HepG2 (cell line): ENCODE data around the gene GPR137. TPM values are rescaled to one million over a fixed set of nuclear protein-coding genes. Genes with fewer than 3 reads are reported as not detected.
A peak's percentile ranks its signal among the peaks of the same experiment; 100 is the strongest.

ENCODE experiments used
- AGO2 ChIP-seq: fragments of 200-400 bp; formaldehyde crosslinking; optimal IDR thresholded peaks from 2 replicates; pipeline ENCODE3; 2017; ENCODE audit warnings: mild to moderate bottlenecking, low read depth, low read length, moderate library complexity
- AHR ChIP-seq: IDR thresholded peaks from 2 replicates; pipeline ENCODE4 v1.6.1; 2018; ENCODE audit warnings: missing genetic modification reagents, missing compliant biosample characterization
- DNMT3B ChIP-seq: conservative IDR thresholded peaks from 2 replicates; pipeline ENCODE4 v1.6.1; 2016; ENCODE audit warnings: missing biosample characterization, control low read depth
- ELF3 ChIP-seq: IDR thresholded peaks from 2 replicates; pipeline ENCODE4 v1.6.1; 2016; ENCODE audit warnings: missing genetic modification reagents, missing compliant biosample characterization
- ETV5 ChIP-seq: IDR thresholded peaks from 2 replicates; pipeline ENCODE4 v1.6.1; 2018; ENCODE audit warnings: missing biosample characterization, missing genetic modification reagents, inconsistent platforms, borderline replicate concordance
- JUN ChIP-seq: sonication (generic); formaldehyde crosslinking; IDR thresholded peaks from 2 replicates; pipeline ENCODE4 v1.4.0; 2020; ENCODE audit warnings: mild to moderate bottlenecking, missing genetic modification reagents
- KDM6A ChIP-seq: IDR thresholded peaks from 2 replicates; pipeline ENCODE4 v1.6.1; 2016; ENCODE audit warnings: low read depth
- NR2F2 ChIP-seq: IDR thresholded peaks from 2 replicates; pipeline ENCODE4 v1.6.1; 2012; ENCODE audit warnings: low read depth, inconsistent platforms, borderline replicate concordance
- SIX4 ChIP-seq: sonication (generic); formaldehyde crosslinking; IDR thresholded peaks from 2 replicates; pipeline ENCODE4 v1.4.0; 2020; ENCODE audit warnings: missing genetic modification reagents
- SNAPC5 ChIP-seq: sonication (generic); formaldehyde crosslinking; IDR thresholded peaks from 2 replicates; pipeline ENCODE4 v1.8.1; 2023; ENCODE audit warnings: mild to moderate bottlenecking, missing genetic modification reagents, borderline replicate concordance
- TAF1 ChIP-seq: sonication (generic); formaldehyde crosslinking; IDR thresholded peaks from 2 replicates; pipeline ENCODE4 v1.4.0; 2020; ENCODE audit warnings: missing genetic modification reagents
- TBX3 ChIP-seq: fragments of 450-650 bp; IDR thresholded peaks from 2 replicates; pipeline ENCODE4 v1.6.1; 2017; ENCODE audit warnings: antibody characterized with exemption, mild to moderate bottlenecking, inconsistent platforms, borderline replicate concordance
- U2AF1 ChIP-seq: fragments of 200-400 bp; formaldehyde crosslinking; optimal IDR thresholded peaks from 2 replicates; pipeline ENCODE3; 2017; ENCODE audit warnings: mild to moderate bottlenecking, low read depth, low read length
- ZNF264 ChIP-seq: sonication (generic); formaldehyde crosslinking; IDR thresholded peaks from 2 replicates; pipeline ENCODE4 v1.4.0; 2020; ENCODE audit warnings: missing genetic modification reagents
- ZNF343 ChIP-seq: sonication (generic); formaldehyde crosslinking; IDR thresholded peaks from 2 replicates; pipeline ENCODE4 v1.4.0; 2020; ENCODE audit warnings: mild to moderate bottlenecking, missing genetic modification reagents
- ZNF543 ChIP-seq: sonication (generic); formaldehyde crosslinking; IDR thresholded peaks from 2 replicates; pipeline ENCODE4 v1.4.0; 2020; ENCODE audit warnings: mild to moderate bottlenecking, missing genetic modification reagents
- ZNF710 ChIP-seq: sonication (generic); formaldehyde crosslinking; IDR thresholded peaks from 2 replicates; pipeline ENCODE4 v1.5.0; 2020; ENCODE audit warnings: mild to moderate bottlenecking, missing genetic modification reagents, borderline replicate concordance
- ZNF782 ChIP-seq: sonication (generic); formaldehyde crosslinking; IDR thresholded peaks from 2 replicates; pipeline ENCODE4 v1.4.0; 2020; ENCODE audit warnings: missing genetic modification reagents, mild to moderate bottlenecking, borderline replicate concordance
- ZSCAN12 ChIP-seq: sonication (generic); formaldehyde crosslinking; IDR thresholded peaks from 2 replicates; pipeline ENCODE4 v1.9.0; 2021; ENCODE audit warnings: mild to moderate bottlenecking, missing genetic modification reagents
- polyA plus RNA-seq, 8 experiments: library from polyadenylated mRNA; depleted of rRNA in 3 of 8; stranded (reverse) in 7 of 8; unstranded in 1 of 8; fragments of >200 nt; fragmentation: Illumina TruSeq in 4 of 8; extraction: Trizol in 4 of 8; gene quantifications; 2 replicates each; pipeline versions ENCODE4 v1.2.1 to v1.2.3, GENCODE V29; 2011 to 2016; ENCODE audit warnings: low read depth in 4 of 8, missing spikeins in 1 of 8, mixed read lengths in 1 of 8; ENCODE audit not compliant: insufficient read depth in 1 of 8
- total RNA-seq, 5 experiments: library from RNA; depleted of rRNA; stranded (reverse); fragments of >200 nt; fragmentation: Illumina TruSeq; extraction: Trizol; gene quantifications; 2 replicates each; pipeline ENCODE4 v1.2.3, GENCODE V29; 2016; ENCODE audit warnings: low read depth in 1 of 5
- TF ChIP-seq, protein P1 (sequence below): sonication (generic); formaldehyde crosslinking; IDR thresholded peaks from one replicate; pipeline ENCODE4 v1.5.1; 2020; ENCODE audit warnings: mild to moderate bottlenecking, missing genetic modification reagents; ENCODE audit errors: not compliant biosample characterization

The GPR137 gene
- total and polyA plus RNA-seq, 2 of the 13 experiments (the other 11 are each of a cell fraction or from before 2014, with no cell fraction given), result 8.5 to 13.2 TPM

- TF ChIP-seq, protein P1, sequence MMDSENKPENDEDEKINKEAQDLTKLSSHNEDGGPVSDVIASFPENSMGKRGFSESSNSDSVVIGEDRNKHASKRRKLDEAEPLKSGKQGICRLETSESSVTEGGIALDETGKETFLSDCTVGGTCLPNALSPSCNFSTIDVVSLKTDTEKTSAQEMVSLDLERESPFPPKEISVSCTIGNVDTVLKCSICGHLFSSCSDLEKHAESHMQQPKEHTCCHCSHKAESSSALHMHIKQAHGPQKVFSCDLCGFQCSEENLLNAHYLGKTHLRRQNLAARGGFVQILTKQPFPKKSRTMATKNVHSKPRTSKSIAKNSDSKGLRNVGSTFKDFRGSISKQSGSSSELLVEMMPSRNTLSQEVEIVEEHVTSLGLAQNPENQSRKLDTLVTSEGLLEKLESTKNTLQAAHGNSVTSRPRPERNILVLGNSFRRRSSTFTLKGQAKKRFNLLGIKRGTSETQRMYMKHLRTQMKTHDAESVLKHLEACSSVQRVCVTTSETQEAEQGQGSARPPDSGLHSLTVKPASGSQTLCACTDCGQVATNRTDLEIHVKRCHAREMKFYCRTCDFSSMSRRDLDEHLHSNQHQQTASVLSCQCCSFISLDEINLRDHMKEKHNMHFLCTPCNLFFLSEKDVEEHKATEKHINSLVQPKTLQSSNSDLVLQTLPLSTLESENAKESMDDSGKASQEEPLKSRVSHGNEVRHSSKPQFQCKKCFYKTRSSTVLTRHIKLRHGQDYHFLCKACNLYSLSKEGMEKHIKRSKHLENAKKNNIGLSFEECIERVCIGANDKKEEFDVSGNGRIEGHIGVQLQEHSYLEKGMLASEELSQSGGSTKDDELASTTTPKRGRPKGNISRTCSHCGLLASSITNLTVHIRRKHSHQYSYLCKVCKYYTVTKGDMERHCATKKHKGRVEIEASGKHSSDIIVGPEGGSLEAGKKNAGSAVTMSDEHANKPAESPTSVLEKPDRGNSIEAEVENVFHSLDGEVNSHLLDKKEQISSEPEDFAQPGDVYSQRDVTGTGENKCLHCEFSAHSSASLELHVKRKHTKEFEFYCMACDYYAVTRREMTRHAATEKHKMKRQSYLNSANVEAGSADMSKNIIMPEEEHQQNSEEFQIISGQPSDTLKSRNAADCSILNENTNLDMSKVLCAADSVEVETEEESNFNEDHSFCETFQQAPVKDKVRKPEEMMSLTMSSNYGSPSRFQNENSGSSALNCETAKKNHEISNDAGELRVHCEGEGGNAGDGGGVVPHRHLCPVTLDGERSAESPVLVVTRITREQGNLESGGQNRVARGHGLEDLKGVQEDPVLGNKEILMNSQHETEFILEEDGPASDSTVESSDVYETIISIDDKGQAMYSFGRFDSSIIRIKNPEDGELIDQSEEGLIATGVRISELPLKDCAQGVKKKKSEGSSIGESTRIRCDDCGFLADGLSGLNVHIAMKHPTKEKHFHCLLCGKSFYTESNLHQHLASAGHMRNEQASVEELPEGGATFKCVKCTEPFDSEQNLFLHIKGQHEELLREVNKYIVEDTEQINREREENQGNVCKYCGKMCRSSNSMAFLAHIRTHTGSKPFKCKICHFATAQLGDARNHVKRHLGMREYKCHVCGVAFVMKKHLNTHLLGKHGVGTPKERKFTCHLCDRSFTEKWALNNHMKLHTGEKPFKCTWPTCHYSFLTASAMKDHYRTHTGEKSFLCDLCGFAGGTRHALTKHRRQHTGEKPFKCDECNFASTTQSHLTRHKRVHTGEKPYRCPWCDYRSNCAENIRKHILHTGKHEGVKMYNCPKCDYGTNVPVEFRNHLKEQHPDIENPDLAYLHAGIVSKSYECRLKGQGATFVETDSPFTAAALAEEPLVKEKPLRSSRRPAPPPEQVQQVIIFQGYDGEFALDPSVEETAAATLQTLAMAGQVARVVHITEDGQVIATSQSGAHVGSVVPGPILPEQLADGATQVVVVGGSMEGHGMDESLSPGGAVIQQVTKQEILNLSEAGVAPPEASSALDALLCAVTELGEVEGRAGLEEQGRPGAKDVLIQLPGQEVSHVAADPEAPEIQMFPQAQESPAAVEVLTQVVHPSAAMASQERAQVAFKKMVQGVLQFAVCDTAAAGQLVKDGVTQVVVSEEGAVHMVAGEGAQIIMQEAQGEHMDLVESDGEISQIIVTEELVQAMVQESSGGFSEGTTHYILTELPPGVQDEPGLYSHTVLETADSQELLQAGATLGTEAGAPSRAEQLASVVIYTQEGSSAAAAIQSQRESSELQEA (CRISPR knock-in tag), result peak; percentile 48
- TF ChIP-seq KDM6A (no peak), ZSCAN12 (CRISPR knock-in tag) (no peak), ELF3 (CRISPR knock-in tag) (0 out of 2 replicates have a peak, but pooled peaks have one; percentile 32), TAF1 (CRISPR knock-in tag) (peak; percentile 69), NR2F2 (no peak), ZNF543 (CRISPR knock-in tag) (peak; percentile 95; the same call in 1 of the 2 replicates), ETV5 (peak; percentile 34), ZNF782 (CRISPR knock-in tag) (peak; percentile 81; the same call in 1 of the 2 replicates), ZNF264 (CRISPR knock-in tag) (no peak), ZNF710 (CRISPR knock-in tag) (0 out of 2 replicates have a peak, but pooled peaks have one; percentile 35), SIX4 (CRISPR knock-in tag) (0 out of 2 replicates have a peak, but pooled peaks have one; percentile 32), JUN (0 out of 2 replicates have a peak, but pooled peaks have one; percentile 39), SNAPC5 (no peak), AGO2 (peak; percentile 56), DNMT3B (CRISPR knock-in tag) (no peak), TBX3 (0 out of 2 replicates have a peak, but pooled peaks have one; percentile 55), ZNF343 (CRISPR knock-in tag) (0 out of 2 replicates have a peak, but pooled peaks have one; percentile 77), U2AF1 (no peak), AHR (CRISPR knock-in tag) (no peak)
Observed at GRCh38 chr11:64317961-64318765, 32.5 kb downstream of the GPR137 start, which contains the start of gene PRDX5 (continued).
